CD14-positive monocyte (primary cell): ENCODE measurements around the gene PHACTR4. TPM values are rescaled to one million over a fixed set of nuclear protein-coding genes. Genes with fewer than 3 reads are reported as not detected.
A peak's percentile ranks its signal among the peaks of the same experiment; 100 is the strongest.

Source experiments
- DNase-seq, 3 donors: peaks; one replicate each; pipeline ENCODE4 v3.0.0-alpha.2; 2011 to 2022
- H2AFZ ChIP-seq: 2 replicates; pipeline ENCODE4 v1.6.0; 2012; ENCODE audit warnings: mild to moderate bottlenecking, low read depth, low read length, inconsistent platforms; ENCODE audit not compliant: insufficient read depth, poor library complexity, severe bottlenecking
- H3K27ac ChIP-seq, 2 donors: 1 replicate in 1 of 2; 2 replicates in 1 of 2; pipeline ENCODE4 v1.5.1; 2012 to 2013; ENCODE audit warnings: low read length in 2 of 2, control low read depth in 1 of 2, inconsistent platforms in 1 of 2, low read depth in 1 of 2, mild to moderate bottlenecking in 1 of 2
- H3K27me3 ChIP-seq, 2 donors: one replicate each; pipeline versions ENCODE4 v1.6.0 to v1.6.1; 2011 to 2013; ENCODE audit warnings: low read length in 2 of 2; ENCODE audit not compliant: control insufficient read depth in 2 of 2, insufficient read depth in 2 of 2
- H3K36me3 ChIP-seq, 2 donors: replicated peaks in 1 of 2; 1 replicate in 1 of 2; 2 replicates in 1 of 2; pipeline versions ENCODE4 v1.5.1 to v1.6.1; 2012 to 2013; ENCODE audit warnings: low read length in 2 of 2, control low read depth in 1 of 2, inconsistent platforms in 1 of 2, mild to moderate bottlenecking in 1 of 2; ENCODE audit not compliant: insufficient read depth in 2 of 2, control insufficient read depth in 1 of 2
- H3K4me1 ChIP-seq, 2 donors: 1 replicate in 1 of 2; 2 replicates in 1 of 2; pipeline versions ENCODE4 v1.5.1 to v1.6.1; 2012 to 2013; ENCODE audit warnings: low read length in 2 of 2, control low read depth in 1 of 2, inconsistent platforms in 1 of 2, mild to moderate bottlenecking in 1 of 2, moderate library complexity in 1 of 2; ENCODE audit not compliant: insufficient read depth in 2 of 2, control insufficient read depth in 1 of 2
- H3K4me2 ChIP-seq: replicated peaks from 2 replicates; pipeline ENCODE3; 2012; ENCODE audit warnings: low read length, moderate library complexity, mild to moderate bottlenecking; ENCODE audit not compliant: poor library complexity, severe bottlenecking; ENCODE audit errors: extremely low read depth
- H3K4me3 ChIP-seq, 3 experiments: fragments of 200-600 bp in 1 of 3; sonication (generic) in 1 of 3; replicated peaks in 1 of 3; 1 replicate in 2 of 3; 2 replicates in 1 of 3; pipeline ENCODE4 v1.5.1; 2011 to 2013; ENCODE audit warnings: low read length in 3 of 3, mild to moderate bottlenecking in 3 of 3, control low read depth in 2 of 3, low read depth in 2 of 3, inconsistent platforms in 1 of 3, moderate library complexity in 1 of 3
- H3K79me2 ChIP-seq: 2 replicates; pipeline ENCODE4 v1.6.0; 2012; ENCODE audit warnings: mild to moderate bottlenecking, control low read depth, inconsistent platforms, low read length, moderate library complexity; ENCODE audit not compliant: insufficient read depth
- H3K9ac ChIP-seq: 2 replicates; pipeline ENCODE4 v1.6.0; 2017; ENCODE audit warnings: low read length, mild to moderate bottlenecking; ENCODE audit not compliant: insufficient read depth, poor library complexity, severe bottlenecking
- H3K9me3 ChIP-seq, 2 donors: replicated peaks in 1 of 2; 1 replicate in 1 of 2; 2 replicates in 1 of 2; pipeline versions ENCODE4 v1.5.1 to v1.6.1; 2012 to 2013; ENCODE audit warnings: low read length in 2 of 2, control low read depth in 1 of 2; ENCODE audit not compliant: control insufficient read depth in 1 of 2, insufficient read depth in 1 of 2
- H4K20me1 ChIP-seq: 2 replicates; pipeline ENCODE4 v1.6.0; 2012; ENCODE audit warnings: mild to moderate bottlenecking, low read length, control low read depth, moderate library complexity; ENCODE audit not compliant: insufficient read depth
- H3K27ac Mint-ChIP-seq, 7 donors: one replicate each; pipeline ENCODE4 v1.8.0; 2020; ENCODE audit warnings: mild to moderate bottlenecking in 7 of 7, mixed read lengths in 7 of 7, moderate library complexity in 6 of 7, inconsistent platforms in 2 of 7
- H3K27me3 Mint-ChIP-seq, 3 donors: one replicate each; pipeline ENCODE4 v1.8.0; 2021 to 2022; ENCODE audit warnings: low read depth in 3 of 3, mild to moderate bottlenecking in 3 of 3, mixed read lengths in 3 of 3, moderate library complexity in 3 of 3, inconsistent platforms in 1 of 3
- H3K36me3 Mint-ChIP-seq, 2 donors: one replicate each; pipeline ENCODE4 v1.8.0; 2020; ENCODE audit warnings: mixed read lengths in 2 of 2, inconsistent platforms in 1 of 2, mild to moderate bottlenecking in 1 of 2
- H3K4me1 Mint-ChIP-seq: one replicate; pipeline ENCODE4 v1.8.0; 2020; ENCODE audit warnings: mild to moderate bottlenecking, mixed read lengths
- H3K4me3 Mint-ChIP-seq, 2 donors: one replicate each; pipeline ENCODE4 v1.8.0; 2020; ENCODE audit warnings: mild to moderate bottlenecking in 2 of 2, mixed read lengths in 2 of 2, moderate library complexity in 1 of 2
- H3K9me3 Mint-ChIP-seq, 7 donors: one replicate each; pipeline ENCODE4 v1.8.0; 2020 to 2022; ENCODE audit warnings: mixed read lengths in 7 of 7, mild to moderate bottlenecking in 6 of 7, moderate library complexity in 6 of 7, inconsistent platforms in 2 of 7
- CTCF ChIP-seq: fragments of 200-600 bp; IDR thresholded peaks from one replicate; pipeline ENCODE4 v1.8.0; 2022; ENCODE audit warnings: antibody characterized with exemption, mild to moderate bottlenecking
- WGBS: methylation state at CpG from one replicate; pipeline ENCODE4 v1.1.5; 2013; ENCODE audit warnings: missing lambda C conversion rate; ENCODE audit not compliant: insufficient coverage; 5-methylcytosine and 5-hydroxymethylcytosine counted together
- intact Hi-C, 2 donors: fragments of 100-400 bp; cut with micrococcal nuclease; formaldehyde crosslinking; loops; one replicate each; pipeline versions ENCODE4 v1.15.0 to v1.15.1; 2023
- polyA plus RNA-seq, 3 donors: library from polyadenylated mRNA; depleted of rRNA in 1 of 3; unstranded in 2 of 3; stranded (reverse) in 1 of 3; fragments of 300-500 nt in 2 of 3; fragments of >200 nt in 1 of 3; fragmentation: Illumina TruSeq in 2 of 3; gene quantifications; 1 replicate in 2 of 3; 2 replicates in 1 of 3; pipeline ENCODE4 v1.2.3, GENCODE V29; 2012 to 2021
- small RNA-seq: library from RNA; depleted of rRNA; stranded (forward); fragments of <200 nt; gene quantifications from one replicate; pipeline ENCODE3, GENCODE V24; 2012; ENCODE audit warnings: low read depth; ENCODE audit not compliant: insufficient read length

The PHACTR4 gene
- polyA plus RNA-seq, 3 donors: 2.9 to 9.7 (median 2.9) TPM

- H3K4me1 ChIP-seq: no peaks in the 10 kb centered on the region
- no peak overlapping the region for H3K27ac Mint-ChIP-seq
- H3K4me2 ChIP-seq: no peak overlapping the region
- H4K20me1 ChIP-seq: no peaks in the 10 kb centered on the region
- intact Hi-C loops: loop anchor here in 1 of 2 donors (5.0 kb wide), 1 partner anchor 607 kb away; no protein-coding TSS in a partner anchor
- no peaks in the 10 kb centered on the region for H3K36me3 Mint-ChIP-seq
- H3K27ac ChIP-seq: no peak overlapping the region
- H3K9ac ChIP-seq: no peak overlapping the region
- H2AFZ ChIP-seq: no peak overlapping the region
- no peaks in the 10 kb centered on the region for H3K79me2 ChIP-seq
- no CpG with 5 or more reads among the region's 4 CpGs for WGBS
- H3K4me3 Mint-ChIP-seq: no peak overlapping the region
- H3K27me3 ChIP-seq: no peaks in the 10 kb centered on the region
- no peak overlapping the region for H3K4me3 ChIP-seq
- H3K36me3 ChIP-seq: no peaks in the 10 kb centered on the region
- H3K9me3 Mint-ChIP-seq: no peaks in the 10 kb centered on the region
- DNase-seq: no peak
- TF ChIP-seq CTCF: no peak
- no peaks in the 10 kb centered on the region for H3K4me1 Mint-ChIP-seq
- no peaks in the 10 kb centered on the region for H3K9me3 ChIP-seq
- peaks cover 0 to 5% (median 0%) of the 10 kb centered on the region in 3 donors for H3K27me3 Mint-ChIP-seq
Measured at GRCh38 chr1:28545246-28545628, 175.7 kb downstream of the PHACTR4 start.

GRCh38 chr1:28548318-28548717 is 178.8 kb downstream of the PHACTR4 start:
- no peak overlapping the region for H3K4me2 ChIP-seq
- H3K9me3 ChIP-seq: no peaks in the 10 kb centered on the region
- Mint-ChIP-seq H3K9me3 (no peaks in the 10 kb centered on the region), H3K36me3 (no peaks in the 10 kb centered on the region), H3K4me3 (no peak overlapping the region), H3K27ac (no peak overlapping the region), H3K27me3 (peaks cover 0 to 5% (median 0%) of the 10 kb centered on the region in 3 donors), H3K4me1 (peaks cover 2% of the 10 kb centered on the region)
- H3K27me3 ChIP-seq: no peaks in the 10 kb centered on the region
- peaks cover 4% of the 10 kb centered on the region for H3K79me2 ChIP-seq
- H2AFZ ChIP-seq: no peak overlapping the region
- 100% methylated on average over 1 of the region's 3 CpGs for WGBS
- no peak overlapping the region for H3K27ac ChIP-seq
- no peaks in the 10 kb centered on the region for H3K36me3 ChIP-seq
- no peak for DNase-seq
- TF ChIP-seq CTCF: no peak
- H3K4me1 ChIP-seq: peaks cover 4 to 8% of the 10 kb centered on the region in 2 donors
- intact Hi-C loops: loop anchor here in 1 of 2 donors (5.0 kb wide), 1 partner anchor 604 kb away; no protein-coding TSS in a partner anchor
- H4K20me1 ChIP-seq: no peaks in the 10 kb centered on the region
- H3K4me3 ChIP-seq: no peak overlapping the region
- no peak overlapping the region for H3K9ac ChIP-seq

Small RNA genes lying within 50 kb of the gene (small RNA-seq; reads per million reads assigned to genes)
- gene RF00019 (not detected), gene RNU6ATAC27P (not detected), gene SNORA73A (not detected), gene SNORA73B (3,505 reads per million, percentile 100 among the genes with 10 or more reads in this experiment)

Other genes starting within 250 kb of the PHACTR4 start
- gene PTAFR, start 193.1 kb upstream of the PHACTR4 start, polyA plus RNA-seq: 100 to 1,000 TPM; 115 to 347 (median 331) TPM
- 100 to 1,000 TPM in 2 of 3 donors, 10 to 100 TPM in 1; 30.6 to 118 (median 113) TPM for gene DNAJC8, start 136.7 kb upstream of the PHACTR4 start, polyA plus RNA-seq
- 100 to 1,000 TPM; 118 to 339 (median 296) TPM for gene ATP5IF1, start 133.6 kb upstream of the PHACTR4 start, polyA plus RNA-seq
- gene SESN2, start 110.2 kb upstream of the PHACTR4 start, polyA plus RNA-seq: 10 to 100 TPM in 1 of 3 donors, 1 to 10 TPM in 2; 5.0 to 15.7 (median 5.1) TPM
- gene MED18, start 40.7 kb upstream of the PHACTR4 start, polyA plus RNA-seq: 1 to 10 TPM; 2.5 to 6.3 (median 3.5) TPM
- 10 to 100 TPM in 2 of 3 donors, 1 to 10 TPM in 1; 8.7 to 10.6 (median 10.1) TPM for gene RCC1, start 136.3 kb downstream of the PHACTR4 start, polyA plus RNA-seq
- gene TRNAU1AP, start 183.3 kb downstream of the PHACTR4 start, polyA plus RNA-seq: 10 to 100 TPM; 26.3 to 28.4 (median 26.7) TPM
- under 1 TPM in 2 of 3 donors, not detected in 1; 0.12 to 0.23 TPM for gene RAB42, start 222.5 kb downstream of the PHACTR4 start, polyA plus RNA-seq